Hematopoietic multipotent progenitor cell treated with erythropoietin and hydrocortisone succinate and interleukin-3 and kit ligand, for 4 days (in vitro differentiated cells): ENCODE measurements around the gene ACVR2B.

Experiments
- DNase-seq: peaks from one replicate; pipeline ENCODE4 v3.0.0-alpha.2; 2015

The ACVR2B gene

GRCh38 chr3:38489766-38490165 is 36.1 kb downstream of the ACVR2B start:
- DNase-seq = no peak

DNA sequence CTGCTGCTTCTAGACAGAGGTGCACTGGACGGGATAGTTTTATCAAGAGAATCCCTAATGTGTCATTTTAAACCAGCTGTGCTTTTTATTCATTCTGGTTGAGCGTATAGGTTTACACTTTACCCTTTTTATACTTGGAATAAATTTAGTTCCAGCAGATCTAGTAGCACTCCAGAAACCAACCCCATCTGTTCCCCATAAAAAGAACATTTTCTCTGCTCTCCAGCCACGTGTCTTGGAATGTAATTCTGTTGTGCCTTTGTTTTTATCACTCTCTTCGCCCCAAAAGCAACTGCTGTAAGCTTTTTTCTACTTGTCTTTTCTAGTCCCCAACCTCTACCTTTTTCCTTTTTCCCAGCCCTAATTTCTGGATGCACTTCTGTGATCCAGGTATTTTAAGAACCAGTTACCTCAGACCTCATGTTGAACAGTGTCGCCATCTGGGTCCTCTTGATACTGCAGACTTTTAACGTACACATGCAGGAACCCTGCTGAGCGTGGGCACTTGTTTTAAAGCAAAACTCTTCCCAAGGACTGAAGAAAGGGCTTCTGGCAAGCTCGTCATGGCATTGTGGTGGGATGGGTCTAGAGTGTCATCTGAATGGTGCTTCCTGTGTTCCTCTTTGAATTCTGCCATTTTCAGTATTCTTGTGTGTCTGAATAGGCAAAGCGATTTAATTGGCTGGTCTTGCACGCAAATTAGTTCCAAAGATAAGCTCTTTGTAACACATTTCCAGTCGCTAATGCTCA is 36.8 kb downstream of the ACVR2B start:
- no peak for DNase-seq

DNA sequence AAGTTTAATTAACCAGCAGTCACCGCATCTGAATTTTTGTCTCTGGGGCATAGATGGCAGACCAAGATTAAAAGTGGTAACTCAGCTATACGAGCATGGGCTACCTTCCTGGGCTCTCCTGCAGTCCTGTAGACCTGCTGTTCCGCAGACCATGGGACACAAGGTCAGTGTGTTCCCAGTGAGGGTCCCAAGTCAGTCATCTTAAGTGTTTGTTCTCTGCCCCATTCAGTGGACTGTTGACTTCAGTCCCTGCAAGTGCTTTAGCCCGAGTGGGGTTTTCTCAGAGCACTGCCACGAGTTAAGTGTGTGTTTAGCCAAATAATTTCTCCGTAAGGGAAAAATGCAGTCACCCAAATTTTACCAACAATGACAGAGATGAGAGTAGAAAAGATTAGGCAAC is 37.5 kb downstream of the ACVR2B start:
- no peak for DNase-seq

- DNase-seq = peak; percentile 8
These were observed 39.3 kb downstream of the ACVR2B start for GRCh38 chr3:38493031-38493430.

- peak; percentile 96 for DNase-seq
These were observed 42.6 kb downstream of the ACVR2B start, which contains the start of gene EXOG for GRCh38 chr3:38496131-38496910. Gene EXOG (plus strand): TSS chr3:38496340. CDS start chr3:38496368, 28 bp downstream.

- DNase-seq = no peak
These were observed 43.3 kb downstream of the ACVR2B start for GRCh38 chr3:38497031-38497430.

DNA sequence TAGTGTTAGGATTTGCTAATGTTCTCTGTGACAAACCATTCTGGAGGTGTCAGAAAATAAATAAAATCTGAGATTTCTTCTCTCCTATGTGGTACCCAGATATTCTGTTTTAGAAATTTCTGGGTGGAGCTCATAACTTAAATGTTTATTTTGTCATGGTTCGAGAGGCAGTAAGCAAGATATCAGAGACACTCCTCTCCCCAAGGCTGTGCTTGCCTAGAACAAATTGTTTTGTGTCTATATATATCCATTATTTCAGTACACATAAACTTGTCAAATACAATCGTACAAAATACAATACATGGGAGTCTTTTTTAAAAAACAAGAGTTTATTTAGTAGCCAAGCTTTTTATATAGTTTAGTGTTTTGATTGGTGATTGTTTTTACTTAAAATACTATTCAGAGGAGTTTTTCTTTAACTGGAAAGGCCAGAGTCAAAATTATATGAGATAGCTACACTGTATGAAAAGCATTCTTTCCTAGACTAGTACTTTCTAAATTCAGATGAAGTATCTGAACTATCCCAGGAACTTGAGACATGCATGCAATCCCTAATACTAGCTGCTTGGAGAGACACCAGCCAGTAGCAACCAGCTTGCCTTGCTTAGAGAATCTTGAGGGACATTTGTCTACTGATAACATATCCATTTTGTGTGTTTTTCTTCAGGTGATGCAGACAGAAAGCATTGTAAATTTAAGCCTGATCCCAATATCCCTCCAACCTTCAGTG is 47.2 kb downstream of the ACVR2B start:
- DNase-seq = no peak

DNA sequence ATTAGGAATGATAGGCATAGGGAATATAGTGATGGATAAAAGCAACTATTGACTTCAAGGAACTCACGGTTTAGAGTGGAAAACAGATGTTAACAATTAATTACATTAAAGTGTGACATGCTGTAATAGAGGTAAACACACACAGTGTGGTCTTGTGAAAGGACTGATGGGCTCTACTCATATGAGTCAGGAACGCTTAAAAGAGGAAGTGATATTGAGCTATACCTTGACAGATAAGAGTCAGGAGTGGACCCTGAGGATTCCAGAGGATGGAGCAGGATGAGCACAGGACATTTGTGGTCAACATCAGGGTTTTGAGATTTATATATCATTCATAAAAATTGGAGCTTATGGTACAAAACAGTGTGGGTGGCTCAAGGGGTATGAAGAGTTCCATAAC is 53.4 kb downstream of the ACVR2B start:
- peak; percentile 13 for DNase-seq

DNA sequence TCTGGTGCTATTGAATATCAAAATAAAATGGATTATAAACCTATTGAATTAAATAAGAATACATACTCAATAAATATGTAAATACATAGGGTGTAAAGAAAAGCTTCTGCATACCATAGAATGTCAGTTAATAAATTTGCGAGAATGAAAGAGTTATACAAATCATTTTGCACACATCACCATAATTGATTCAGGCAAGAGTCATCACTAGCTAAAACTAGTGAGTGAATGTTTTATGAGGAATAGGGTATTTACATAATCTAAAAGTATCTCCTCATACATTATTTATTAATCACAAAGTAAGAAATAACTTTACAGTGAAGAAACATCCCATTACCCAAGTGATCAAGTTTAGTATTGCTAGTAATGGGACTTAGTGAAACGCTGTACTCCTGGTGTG is 56.0 kb downstream of the ACVR2B start:
- DNase-seq = no peak

DNA sequence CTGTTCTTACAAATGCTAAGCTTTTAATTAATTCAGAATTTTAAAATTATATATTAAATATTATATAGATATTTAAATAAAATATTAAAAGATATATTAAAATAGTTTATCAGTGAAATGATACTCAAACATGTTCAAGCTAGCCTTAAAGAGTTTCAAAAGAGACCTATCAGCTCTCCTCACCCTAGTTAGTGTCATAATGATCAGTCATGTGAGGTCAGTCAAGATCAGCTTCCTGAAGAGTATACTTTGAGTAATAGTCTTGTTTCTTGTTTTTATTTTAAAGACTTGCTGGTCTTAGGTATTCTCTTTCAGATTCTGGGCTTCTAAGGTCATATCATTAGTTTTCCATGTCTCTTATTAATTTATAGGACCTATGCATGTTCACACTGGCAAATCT is 56.9 kb downstream of the ACVR2B start:
- no peak for DNase-seq

GRCh38 chr3:38511546-38511945 is 57.9 kb downstream of the ACVR2B start:
- no peak for DNase-seq

DNA sequence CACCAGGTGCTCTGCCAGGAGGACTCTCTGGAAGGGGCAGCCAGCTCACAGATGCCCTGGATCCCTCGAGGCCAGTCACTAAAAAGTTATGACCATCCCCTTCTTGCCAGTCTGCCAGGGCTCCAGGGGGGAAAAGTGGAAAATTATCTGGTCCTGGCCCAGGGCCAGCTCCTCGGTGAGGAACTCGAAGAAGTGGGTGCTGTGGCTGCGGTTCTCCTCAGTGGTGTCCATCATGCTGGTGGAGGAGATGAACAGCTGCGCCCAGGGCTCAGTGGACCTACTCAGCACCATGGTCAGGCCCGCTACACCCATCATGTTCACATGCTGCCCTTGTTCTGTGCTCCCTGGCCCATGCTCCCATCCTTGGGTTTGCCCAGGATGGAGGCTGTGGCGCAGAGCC is 61.7 kb downstream of the ACVR2B start:
- no peak for DNase-seq

DNA sequence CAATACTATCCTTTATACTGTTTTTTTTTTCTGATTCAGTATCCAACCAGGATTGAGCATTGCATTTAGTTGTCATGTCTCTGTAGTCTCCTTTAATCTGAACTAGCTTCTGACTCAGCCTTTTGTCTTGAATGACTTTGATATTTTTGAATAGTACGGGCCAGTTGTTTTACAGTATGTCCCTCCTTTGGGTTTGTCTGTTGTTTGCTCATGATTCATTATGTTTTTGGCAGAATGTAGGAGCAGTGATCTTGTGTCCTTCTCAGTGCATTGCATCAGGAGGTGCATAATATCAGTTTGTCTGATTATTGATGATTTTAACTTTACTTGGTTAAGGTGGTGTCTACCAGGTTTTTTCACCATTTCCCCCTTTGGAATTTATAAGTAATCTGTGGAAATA is 63.0 kb downstream of the ACVR2B start:
- DNase-seq = no peak

DNA sequence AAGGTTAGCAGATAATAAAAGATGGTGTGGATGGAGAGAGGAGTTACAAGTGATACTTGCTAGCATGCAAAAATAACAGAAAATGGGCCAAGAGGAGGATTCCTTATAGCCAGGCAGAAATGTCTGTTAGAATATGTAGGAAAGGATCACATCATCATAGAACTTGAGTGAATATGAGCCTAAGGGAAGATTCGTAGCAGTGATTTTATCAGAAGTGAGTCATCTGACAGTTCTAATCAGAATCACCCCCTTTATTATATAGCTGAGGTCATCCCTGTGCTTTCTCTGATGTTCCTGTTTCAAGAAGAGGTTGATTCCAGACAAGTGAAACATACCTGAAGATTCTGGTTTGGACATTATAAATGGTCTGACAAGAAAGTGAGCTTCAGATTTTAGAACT is 65.3 kb downstream of the ACVR2B start:
- DNase-seq = peak; percentile 11

DNA sequence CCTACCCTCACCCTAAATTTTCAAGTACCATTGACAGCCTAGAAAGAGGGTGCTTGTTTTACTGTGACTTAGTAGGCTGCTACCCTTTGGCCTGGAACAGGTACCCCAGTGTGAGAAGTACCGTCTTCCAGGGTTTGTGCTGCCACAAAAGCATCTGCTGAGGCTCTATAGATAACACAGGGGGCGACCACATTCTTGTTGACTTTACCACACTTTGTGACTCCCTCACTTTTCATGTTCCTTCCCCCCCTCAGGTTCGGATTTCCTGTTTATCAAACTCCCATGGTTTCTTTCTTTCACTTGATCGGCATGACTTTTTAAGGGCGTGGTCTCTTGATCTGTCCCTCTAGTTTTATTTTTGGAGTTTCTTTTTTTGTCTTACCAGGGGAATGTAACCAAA is 66.0 kb downstream of the ACVR2B start:
- peak; percentile 72 for DNase-seq

- DNase-seq = peak; percentile 84
These were observed 67.8 kb downstream of the ACVR2B start for GRCh38 chr3:38521391-38521987.

GRCh38 chr3:38522002-38522401 is 68.3 kb downstream of the ACVR2B start:
- no peak for DNase-seq

DNA sequence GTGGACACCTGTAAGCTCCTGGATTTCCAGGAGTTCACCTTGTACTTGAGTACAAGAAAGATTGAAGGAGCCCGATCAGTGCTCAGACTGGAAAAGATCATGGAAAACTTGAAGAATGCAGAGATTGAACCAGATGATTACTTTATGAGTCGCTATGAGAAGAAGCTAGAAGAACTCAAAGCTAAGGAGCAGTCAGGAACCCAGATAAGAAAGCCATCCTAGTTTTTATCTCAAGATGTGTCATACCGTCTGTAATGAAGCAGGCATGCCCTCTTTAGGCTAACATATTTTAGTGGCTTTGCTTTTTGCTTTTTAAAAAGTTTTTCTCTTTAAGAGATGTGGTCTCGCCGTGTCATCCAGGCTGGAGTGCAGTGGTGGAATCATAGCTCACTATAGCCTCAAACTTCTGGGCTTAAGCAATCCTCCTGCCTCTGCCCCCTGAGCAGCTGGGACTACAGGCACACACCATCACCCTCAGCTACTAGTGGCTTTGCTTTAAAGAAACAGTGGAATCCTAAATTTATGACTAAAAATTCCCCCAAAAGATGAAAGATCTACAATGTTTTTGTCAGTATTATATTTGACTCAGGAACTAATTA is 70.5 kb downstream of the ACVR2B start:
- no peak for DNase-seq

DNA sequence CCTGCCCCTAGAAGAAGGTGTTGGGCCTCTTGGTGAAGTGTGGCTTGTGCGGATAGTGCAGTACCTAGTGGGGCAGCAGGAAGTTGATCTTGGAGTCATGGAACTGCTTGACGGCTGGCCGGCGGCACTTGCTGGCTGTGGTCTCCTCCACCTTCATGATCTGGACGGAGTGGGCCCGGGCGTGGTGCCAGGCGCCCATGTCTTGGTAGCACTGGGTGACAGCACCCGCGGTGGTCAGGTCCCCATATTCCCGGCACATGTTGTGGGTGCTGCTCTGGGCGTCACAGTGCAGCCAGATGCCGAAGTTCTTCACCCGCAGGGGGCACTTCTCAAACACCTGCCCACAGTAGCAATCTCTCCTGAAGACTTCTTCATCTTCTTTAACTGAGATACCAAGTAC is 73.1 kb downstream of the ACVR2B start:
- no peak for DNase-seq

GRCh38 chr3:38528457-38528856 is 74.8 kb downstream of the ACVR2B start:
- peak; percentile 57 for DNase-seq

- no peak for DNase-seq
These were observed 78.8 kb downstream of the ACVR2B start for GRCh38 chr3:38532529-38532928.

- no peak for DNase-seq
These were observed 79.7 kb downstream of the ACVR2B start for GRCh38 chr3:38533285-38533976.
